Prostate gland (tissue), 2 donors: Measurements from ENCODE around the gene TAP1. TPM values are rescaled to one million over a fixed set of nuclear protein-coding genes. Genes with fewer than 3 reads are reported as not detected.

ENCODE experiments used
- DNase-seq: peaks from one replicate; pipeline ENCODE4 v3.0.0-alpha.2; 2019; ENCODE audit warnings: low spot score
- H3K27ac ChIP-seq, 2 donors: fragments of 200-600 bp; sonication (generic); 2 replicates each; pipeline ENCODE4 v1.5.1; 2017 to 2019
- H3K27me3 ChIP-seq: fragments of 200-600 bp; sonication (generic); replicated peaks from 2 replicates; pipeline ENCODE4 v1.5.1; 2019; ENCODE audit not compliant: insufficient read depth
- H3K36me3 ChIP-seq, 2 donors: fragments of 200-600 bp; sonication (generic); 1 replicate in 1 of 2; 2 replicates in 1 of 2; pipeline versions ENCODE4 v1.5.1 to v1.8.1; 2017 to 2019
- H3K4me1 ChIP-seq: fragments of 200-600 bp; sonication (generic); replicated peaks from 2 replicates; pipeline ENCODE4 v1.5.1; 2019
- H3K4me3 ChIP-seq, 2 donors: fragments of 200-600 bp; sonication (generic); 2 replicates each; pipeline ENCODE4 v1.5.1; 2017 to 2019
- H3K9me3 ChIP-seq: fragments of 200-600 bp; sonication (generic); 2 replicates; pipeline ENCODE4 v1.5.1; 2017
- CTCF ChIP-seq, 4 experiments: fragments of 200-600 bp in 2 of 4; fragments of 450-650 bp in 2 of 4; sonication (generic) in 2 of 4; IDR thresholded peaks; 1 replicate in 3 of 4; 2 replicates in 1 of 4; pipeline ENCODE4 v1.5.1; 2016 to 2019; ENCODE audit warnings: antibody characterized with exemption in 4 of 4, mild to moderate bottlenecking in 2 of 4, moderate library complexity in 2 of 4
- POLR2A ChIP-seq: fragments of 450-650 bp; IDR thresholded peaks from one replicate; pipeline ENCODE4 v1.6.1; 2016; ENCODE audit warnings: antibody characterized with exemption, mild to moderate bottlenecking
- POLR2AphosphoS5 ChIP-seq: sonication (generic); formaldehyde crosslinking; IDR thresholded peaks from one replicate; pipeline ENCODE4 v1.6.1; 2017; ENCODE audit warnings: antibody characterized with exemption
- WGBS: methylation state at CpG from one replicate; pipeline ENCODE4 v1.1.5; 2018; 5-methylcytosine and 5-hydroxymethylcytosine counted together
- intact Hi-C: fragments of 100-400 bp; cut with DNase I; formaldehyde crosslinking; loops from one replicate; pipeline ENCODE4 v1.14.2; 2022
- total RNA-seq, 2 donors: library from RNA; depleted of rRNA; stranded (reverse); fragments of >200 nt; gene quantifications; one replicate each; pipeline ENCODE4 v1.1.0, GENCODE V29; 2016

TAP1 gene
- total RNA-seq, 2 donors from 2014 or later: 30.6 to 47.4 TPM

DNA sequence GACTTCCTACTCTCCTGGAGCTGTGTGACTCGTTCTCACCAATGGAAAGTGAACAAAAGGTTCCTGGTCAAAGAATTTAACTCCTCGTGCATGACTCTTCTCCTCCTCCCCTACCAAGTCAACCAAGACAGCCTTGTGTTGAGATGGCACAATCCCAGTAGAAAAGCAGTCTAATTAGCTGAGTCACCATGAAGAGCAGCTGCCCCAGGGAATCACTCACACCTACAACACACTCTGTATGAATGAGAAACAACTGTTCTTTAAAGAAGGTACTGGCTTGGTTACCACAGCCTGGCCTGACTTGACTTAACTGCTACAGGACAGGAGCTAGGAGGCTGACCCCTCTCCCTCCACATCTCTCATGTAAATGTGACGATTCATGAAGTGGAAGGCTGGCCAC, 33.8 kb downstream of the TAP1 start:
- Histone ChIP-seq H3K27ac (no peak overlapping the region), H3K27me3 (no peaks in the 10 kb centered on the region), H3K4me3 (no peak overlapping the region), H3K4me1 (no peaks in the 10 kb centered on the region), H3K9me3 (no peaks in the 10 kb centered on the region), H3K36me3 (no peaks in the 10 kb centered on the region)
- 77% methylated on average over 3 of the region's 3 CpGs for WGBS
- intact Hi-C loops: no loop called here
- TF ChIP-seq POLR2AphosphoS5 (no peak), POLR2A (no peak), CTCF (IDR thresholded peaks at IDR 0.05) (no peak)
- no peak for DNase-seq

DNA sequence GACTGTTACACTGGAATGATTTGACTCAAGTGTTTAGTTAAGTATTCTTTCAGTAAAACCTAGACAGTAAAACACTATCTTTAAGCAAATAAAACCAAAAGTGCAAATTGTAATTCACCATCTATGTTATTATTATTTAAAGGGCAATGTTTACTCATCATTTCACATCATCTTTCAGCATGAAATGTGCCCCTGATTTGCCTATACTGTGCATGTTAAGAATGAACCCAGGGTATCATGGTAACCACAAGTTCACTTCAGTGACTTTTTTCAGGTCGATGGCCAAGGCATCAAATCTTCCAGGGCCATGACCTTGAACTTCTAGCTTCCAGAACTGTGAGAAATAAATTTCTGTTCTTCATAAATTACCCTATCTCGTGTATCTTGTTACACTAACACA, 34.6 kb downstream of the TAP1 start:
- Histone ChIP-seq H3K27me3 (no peaks in the 10 kb centered on the region), H3K36me3 (no peaks in the 10 kb centered on the region), H3K4me3 (no peak overlapping the region), H3K9me3 (no peaks in the 10 kb centered on the region), H3K4me1 (no peaks in the 10 kb centered on the region), H3K27ac (no peak overlapping the region)
- WGBS: 83% methylated on average over 2 of the region's 2 CpGs
- TF ChIP-seq POLR2AphosphoS5 (no peak), POLR2A (no peak), CTCF (IDR thresholded peaks at IDR 0.05) (no peak)
- intact Hi-C loops: no loop called here
- no peak for DNase-seq

DNA sequence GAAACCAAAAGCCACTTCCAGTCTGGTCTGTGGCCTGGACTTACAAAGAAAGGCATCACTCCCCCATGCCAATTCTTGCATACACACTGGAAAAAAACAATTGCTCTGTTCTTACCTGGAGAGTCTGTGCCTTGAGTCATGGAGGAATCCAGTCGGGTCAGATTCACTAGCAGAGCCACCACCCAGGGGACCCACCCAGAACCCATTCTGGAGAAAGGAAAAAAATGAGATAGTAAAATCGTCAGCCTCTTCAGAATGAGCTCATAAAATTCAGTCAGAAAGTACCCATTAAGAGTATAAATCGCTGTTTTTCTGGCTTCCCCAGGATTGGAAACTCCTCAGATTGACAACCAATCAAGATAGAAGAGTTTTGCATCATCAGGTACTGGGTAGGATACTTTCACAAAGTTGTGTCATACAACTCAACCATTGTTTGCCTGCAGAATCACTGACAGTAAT, 36.7 kb downstream of the TAP1 start, which contains the start of gene HLA-DOB:
HLA-DOB (minus strand) TSS at position 257 of the 459 bp plus-strand sequence; CDS start at position 206, 51 bp downstream.
- Histone ChIP-seq H3K36me3 (no peaks in the 10 kb centered on the region), H3K4me1 (no peaks in the 10 kb centered on the region), H3K27ac (no peak within 1 kb of the TSS), H3K4me3 (no peak within 1 kb of the TSS), H3K9me3 (no peaks in the 10 kb centered on the region), H3K27me3 (no peaks in the 10 kb centered on the region)
- DNase-seq: no peak
- WGBS: 32% methylated on average over 3 of the region's 3 CpGs
- intact Hi-C loops: no loop called here
- no peak for TF ChIP-seq CTCF (IDR thresholded peaks at IDR 0.05)
- no peak for TF ChIP-seq POLR2A
- no peak for TF ChIP-seq POLR2AphosphoS5

GRCh38 chr6:32815996-32816395, 37.5 kb downstream of the TAP1 start:
- H3K27ac ChIP-seq: no peak overlapping the region

More at GRCh38 chr6:32815996-32816395, 37.5 kb downstream of the TAP1 start:
- intact Hi-C loops: no loop called here
- WGBS: 89% methylated on average over 2 of the region's 2 CpGs
- Histone ChIP-seq H3K27me3 (no peaks in the 10 kb centered on the region), H3K9me3 (no peaks in the 10 kb centered on the region), H3K4me3 (no peak overlapping the region), H3K36me3 (no peaks in the 10 kb centered on the region), H3K4me1 (no peaks in the 10 kb centered on the region)
- no peak for DNase-seq
- no peak for TF ChIP-seq POLR2AphosphoS5
- no peak for TF ChIP-seq CTCF (IDR thresholded peaks at IDR 0.05)
- no peak for TF ChIP-seq POLR2A
